ENCODE data around the gene RPS6KB2. TPM values are rescaled to one million over a fixed set of nuclear protein-coding genes. Genes with fewer than 3 reads are reported as not detected.

RPS6KB2 gene
- total RNA-seq, 4 donors from 2014 or later, result 25.6 to 45.0 (median 30.7) TPM

DNA sequence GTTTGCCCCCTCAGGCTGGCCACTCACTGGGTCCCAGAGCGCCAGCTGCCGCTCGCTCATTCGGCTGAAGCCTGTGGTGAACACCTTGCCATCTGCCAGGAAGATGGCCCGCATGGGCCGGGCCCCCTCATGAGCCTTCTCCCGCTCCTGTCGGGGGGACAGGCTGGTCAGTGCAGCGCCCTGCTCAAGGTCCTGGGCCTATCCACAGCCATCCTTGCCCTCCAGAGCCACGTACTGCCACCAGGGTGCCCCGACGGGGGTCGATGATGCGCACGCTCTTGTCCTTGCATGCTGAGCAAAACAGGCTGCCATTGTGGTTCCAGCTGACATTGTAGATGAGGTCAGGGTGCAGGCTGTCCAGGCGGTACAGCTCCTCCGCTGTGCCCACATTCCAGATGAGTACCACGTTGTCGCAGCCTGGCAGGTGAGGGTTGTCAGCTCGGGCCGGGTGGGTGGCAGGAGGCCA, 12.8 kb downstream of the RPS6KB2 start:
- H3K4me1 ChIP-seq, result peaks cover 0 to 3% of the 10 kb centered on the region in 2 donors
- DNase-seq, result no peak
- TF ChIP-seq CTCF (IDR thresholded peaks at IDR 0.05) (no peak), POLR2A (IDR thresholded peaks at IDR 0.05) (no peak)

GRCh38 chr11:67441731-67442351, 13.5 kb downstream of the RPS6KB2 start:
- intact Hi-C loops (cut with DNase I; ENCODE audit: low total_unique reads), result no loop called here
- DNase-seq, result no peak
- no peak for TF ChIP-seq CTCF (IDR thresholded peaks at IDR 0.05)
- TF ChIP-seq POLR2A (IDR thresholded peaks at IDR 0.05), result no peak
- H3K4me1 ChIP-seq, result no peaks in the 10 kb centered on the region
- H3K9me3 ChIP-seq, result no peaks in the 10 kb centered on the region
- H3K4me3 ChIP-seq, result no peak overlapping the region
- H3K36me3 ChIP-seq, result no peaks in the 10 kb centered on the region
- no peaks in the 10 kb centered on the region for H3K27me3 ChIP-seq
- H3K27ac ChIP-seq, result no peak overlapping the region

More for the DNA sequence above, 12.8 kb downstream of the RPS6KB2 start:
- Histone ChIP-seq H3K4me3 (no peak overlapping the region), H3K36me3 (no peaks in the 10 kb centered on the region), H3K27me3 (no peaks in the 10 kb centered on the region), H3K27ac (no peak overlapping the region), H3K9me3 (no peaks in the 10 kb centered on the region)
- intact Hi-C loops (cut with DNase I; ENCODE audit: low total_unique reads), result no loop called here

GRCh38 chr11:67442504-67443404, 14.5 kb downstream of the RPS6KB2 start:
- Histone ChIP-seq H3K9me3 (no peaks in the 10 kb centered on the region), H3K4me3 (peak overlapping the region; percentile 45 to 93), H3K36me3 (no peaks in the 10 kb centered on the region), H3K4me1 (no peaks in the 10 kb centered on the region), H3K27me3 (no peaks in the 10 kb centered on the region), H3K27ac (peak overlapping the region; percentile 94 to 99)
- no peak for DNase-seq
- TF ChIP-seq POLR2A (IDR thresholded peaks at IDR 0.05), result no peak
- no peak for TF ChIP-seq CTCF (IDR thresholded peaks at IDR 0.05)
- intact Hi-C loops (cut with DNase I; ENCODE audit: low total_unique reads), result no loop called here

DNA sequence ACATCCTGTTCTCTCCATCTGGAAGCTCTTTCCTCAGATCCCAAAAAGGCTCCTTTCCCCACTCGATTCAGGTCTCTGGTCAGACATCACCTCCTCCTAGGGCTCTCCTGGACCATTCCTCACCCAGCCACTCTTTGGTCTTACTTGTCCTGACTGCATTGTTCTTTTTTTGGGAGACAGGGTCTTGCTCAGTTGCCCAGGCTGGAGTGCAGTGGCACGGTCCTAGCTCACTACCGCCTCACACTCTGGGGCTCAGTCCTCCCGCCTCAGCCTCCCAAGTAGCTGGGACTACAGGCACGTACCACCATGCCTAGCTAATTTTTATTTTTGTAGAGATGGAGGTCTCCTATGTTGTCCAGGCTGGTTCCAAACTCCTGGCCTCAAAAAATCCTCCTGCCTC, 17.2 kb downstream of the RPS6KB2 start:
- intact Hi-C loops (cut with DNase I; ENCODE audit: low total_unique reads), result no loop called here
- Histone ChIP-seq H3K4me1 (no peaks in the 10 kb centered on the region), H3K9me3 (no peaks in the 10 kb centered on the region), H3K27me3 (no peaks in the 10 kb centered on the region), H3K36me3 (no peaks in the 10 kb centered on the region), H3K4me3 (no peak overlapping the region), H3K27ac (no peak overlapping the region)
- TF ChIP-seq POLR2A (IDR thresholded peaks at IDR 0.05) (no peak), CTCF (IDR thresholded peaks at IDR 0.05) (no peak)
- DNase-seq, result no peak

DNA sequence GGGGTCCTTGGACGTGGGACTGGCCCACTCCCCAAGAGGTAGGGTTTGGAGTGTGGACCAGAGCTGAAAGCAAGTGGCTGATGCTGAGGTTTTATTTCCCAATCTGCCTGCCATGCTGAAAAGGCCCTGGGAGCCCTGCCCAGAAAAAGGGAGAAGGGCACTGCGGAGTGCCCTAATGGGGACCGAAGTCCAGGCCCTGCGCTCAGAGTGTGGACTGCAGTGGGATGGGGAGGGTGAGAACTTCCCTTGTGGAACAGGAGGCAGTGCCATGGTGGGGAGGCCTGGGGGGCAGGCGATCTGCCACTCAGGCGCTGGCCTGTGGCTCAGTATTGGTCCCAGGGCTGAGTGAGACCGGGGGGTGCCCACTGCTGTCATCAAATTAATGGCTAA, 19.9 kb downstream of the RPS6KB2 start:
- H3K27me3 ChIP-seq, result no peaks in the 10 kb centered on the region
- no peak overlapping the region for H3K4me3 ChIP-seq
- DNase-seq, result no peak
- no peak overlapping the region for H3K27ac ChIP-seq
- intact Hi-C loops (cut with DNase I; ENCODE audit: low total_unique reads), result no loop called here
- no peaks in the 10 kb centered on the region for H3K36me3 ChIP-seq
- TF ChIP-seq CTCF (IDR thresholded peaks at IDR 0.05) (no peak), POLR2A (IDR thresholded peaks at IDR 0.05) (no peak)
- H3K4me1 ChIP-seq, result no peaks in the 10 kb centered on the region
- H3K9me3 ChIP-seq, result no peaks in the 10 kb centered on the region

All from uterus (tissue), 4 donors.